Right lobe of liver (tissue), 4 donors: Measurements from ENCODE around the gene F13A1.

Source experiments
- POLR2A ChIP-seq: fragments of 450-650 bp; IDR thresholded peaks from one replicate; pipeline ENCODE4 v1.6.1; 2017; ENCODE audit warnings: antibody characterized with exemption, mild to moderate bottlenecking
- TF ChIP-seq, protein P1 (sequence below), 4 donors: fragments of 200-600 bp in 3 of 4; fragments of 450-650 bp in 1 of 4; IDR thresholded peaks; one replicate each; pipeline versions ENCODE4 v1.5.1 to v1.8.0; 2016 to 2022; ENCODE audit warnings: antibody characterized with exemption in 4 of 4, mild to moderate bottlenecking in 2 of 4
- donor health status: DM: no; HTN: no; CAD: no.
- donor health status: DM: no; HTN: no; CAD: no.
- donor health status: DM: no; HTN: yes; CAD: no.

DNA sequence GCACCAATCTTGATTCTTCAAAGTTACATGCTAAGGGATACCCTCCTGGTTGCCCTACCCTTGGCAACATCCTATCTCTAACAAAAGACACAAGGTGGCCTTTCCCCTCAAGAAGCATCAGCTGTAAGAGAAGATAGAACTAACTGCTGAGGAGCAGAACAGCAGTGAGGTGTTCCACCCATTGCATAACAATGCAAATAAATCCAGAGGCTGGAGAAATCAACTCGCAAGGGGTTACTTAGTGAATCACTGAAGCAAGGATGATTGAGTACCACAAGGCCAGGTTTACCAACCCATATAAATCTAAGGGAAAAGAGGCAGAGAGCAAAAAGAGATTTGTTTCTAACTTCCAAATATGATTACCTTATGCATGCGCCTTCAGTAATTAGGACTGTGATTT is 36.7 kb downstream of the F13A1 start:
- TF ChIP-seq POLR2A: no peak
- TF ChIP-seq, protein P1, sequence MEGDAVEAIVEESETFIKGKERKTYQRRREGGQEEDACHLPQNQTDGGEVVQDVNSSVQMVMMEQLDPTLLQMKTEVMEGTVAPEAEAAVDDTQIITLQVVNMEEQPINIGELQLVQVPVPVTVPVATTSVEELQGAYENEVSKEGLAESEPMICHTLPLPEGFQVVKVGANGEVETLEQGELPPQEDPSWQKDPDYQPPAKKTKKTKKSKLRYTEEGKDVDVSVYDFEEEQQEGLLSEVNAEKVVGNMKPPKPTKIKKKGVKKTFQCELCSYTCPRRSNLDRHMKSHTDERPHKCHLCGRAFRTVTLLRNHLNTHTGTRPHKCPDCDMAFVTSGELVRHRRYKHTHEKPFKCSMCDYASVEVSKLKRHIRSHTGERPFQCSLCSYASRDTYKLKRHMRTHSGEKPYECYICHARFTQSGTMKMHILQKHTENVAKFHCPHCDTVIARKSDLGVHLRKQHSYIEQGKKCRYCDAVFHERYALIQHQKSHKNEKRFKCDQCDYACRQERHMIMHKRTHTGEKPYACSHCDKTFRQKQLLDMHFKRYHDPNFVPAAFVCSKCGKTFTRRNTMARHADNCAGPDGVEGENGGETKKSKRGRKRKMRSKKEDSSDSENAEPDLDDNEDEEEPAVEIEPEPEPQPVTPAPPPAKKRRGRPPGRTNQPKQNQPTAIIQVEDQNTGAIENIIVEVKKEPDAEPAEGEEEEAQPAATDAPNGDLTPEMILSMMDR (IDR thresholded peaks at IDR 0.05): no peak
